A549 (cell line): ENCODE data around the gene CNTF. TPM values are rescaled to one million over a fixed set of nuclear protein-coding genes. Genes with fewer than 3 reads are reported as not detected.

Experiments used
- ATAC-seq, 2 experiments: fragments of 200-7000 bp in 1 of 2; fragments of >200 bp in 1 of 2; cut with Nextera tagmentation in 1 of 2; cut with Tn5 transposase in 1 of 2; 3 replicates each; pipeline versions ENCODE4 v1.8.0 to v1.9.1; 2018 to 2020; ENCODE audit warnings: mild to moderate bottlenecking in 1 of 2, moderate library complexity in 1 of 2
- CTCF ChIA-PET: fragments of 300-600 bp; sonication (Branson Sonifier 250); formaldehyde crosslinking; extraction: SDS; loops from one replicate; lab custom pipeline; 2021; ENCODE audit warnings: antibody characterized with exemption, inconsistent platforms; lab: Yijun Ruan, JAX
- POLR2A ChIA-PET: fragments of 350-600 bp; formaldehyde crosslinking; extraction: SDS; loops from one replicate; lab custom pipeline; 2021; ENCODE audit warnings: antibody characterized with exemption, inconsistent platforms; lab: Yijun Ruan, JAX
- DNase-seq, 2 experiments: peaks; one replicate each; pipeline versions ENCODE4 v3.0.0 to v3.0.0-alpha.2; 2011 to 2016; ENCODE audit warnings: low read depth in 1 of 2, low spot score in 1 of 2
- FAIRE-seq: peaks from 2 replicates; lab custom pipeline; 2011; peaks lifted over from hg19 to GRCh38; lab: Jason Lieb, UNC
- H3K27ac ChIP-seq, 2 experiments: fragments of >200 bp; sonication (Bioruptor Twin); formaldehyde crosslinking; 3 replicates each; pipeline ENCODE4 v1.5.1; 2016 to 2017
- H3K4me1 ChIP-seq: fragments of >200 bp; sonication (Bioruptor Twin); formaldehyde crosslinking; 3 replicates; pipeline ENCODE4 v1.6.1; 2016
- H3K4me2 ChIP-seq: fragments of >200 bp; sonication (Bioruptor Twin); formaldehyde crosslinking; 3 replicates; pipeline ENCODE4 v1.6.1; 2016
- H3K4me3 ChIP-seq: fragments of >200 bp; sonication (Bioruptor Twin); formaldehyde crosslinking; 3 replicates; pipeline ENCODE4 v1.5.1; 2016
- H3K9me3 ChIP-seq: fragments of >200 bp; sonication (Bioruptor Twin); formaldehyde crosslinking; 3 replicates; pipeline ENCODE4 v1.6.1; 2016
- CBX8 ChIP-seq: fragments of 200-600 bp; sonication (generic); IDR thresholded peaks from 2 replicates; pipeline ENCODE4 v1.6.1; 2016
- CEBPB ChIP-seq, 2 experiments: fragments of >200 bp in 1 of 2; sonication (Bioruptor Twin) in 1 of 2; formaldehyde crosslinking in 1 of 2; IDR thresholded peaks; 2 replicates each; pipeline ENCODE4 v1.6.1; 2012 to 2016
- CHD4 ChIP-seq: fragments of 200-600 bp; sonication (generic); IDR thresholded peaks from 2 replicates; pipeline ENCODE4 v1.6.1; 2016; ENCODE audit warnings: antibody characterized with exemption, mild to moderate bottlenecking, borderline replicate concordance
- EHMT2 ChIP-seq: fragments of 200-600 bp; sonication (generic); IDR thresholded peaks from 2 replicates; pipeline ENCODE4 v1.6.1; 2016; ENCODE audit warnings: antibody characterized with exemption, low read depth, mild to moderate bottlenecking, moderate library complexity
- ELK1 ChIP-seq: fragments of 150-350 bp; IDR thresholded peaks from 2 replicates; pipeline ENCODE4 v1.6.1; 2014; ENCODE audit warnings: low read depth, mild to moderate bottlenecking, low read length
- EP300 ChIP-seq, 2 experiments: fragments of >200 bp; sonication (Bioruptor Twin); formaldehyde crosslinking; IDR thresholded peaks; 2 replicates in 1 of 2; 3 replicates in 1 of 2; pipeline ENCODE4 v1.6.1; 2016 to 2017
- ESRRA ChIP-seq: fragments of 150-350 bp; IDR thresholded peaks from 2 replicates; pipeline ENCODE4 v1.6.1; 2014; ENCODE audit warnings: mild to moderate bottlenecking, low read length, borderline replicate concordance
- HEYL ChIP-seq: fragments of 250-450 bp; sonication (Bioruptor Pico); IDR thresholded peaks from 2 replicates; pipeline ENCODE4 v1.8.0; 2021; ENCODE audit warnings: mild to moderate bottlenecking, moderate library complexity
- HOXB13 ChIP-seq: fragments of 250-450 bp; sonication (Bioruptor Pico); IDR thresholded peaks from 2 replicates; pipeline ENCODE4 v1.5.0; 2020; ENCODE audit warnings: low read depth, mild to moderate bottlenecking, moderate library complexity
- JUNB ChIP-seq: fragments of >200 bp; sonication (Bioruptor Twin); formaldehyde crosslinking; IDR thresholded peaks from 2 replicates; pipeline ENCODE4 v1.6.1; 2016
- KDM5A ChIP-seq: fragments of 200-600 bp; sonication (generic); IDR thresholded peaks from 2 replicates; pipeline ENCODE4 v1.6.1; 2016; ENCODE audit warnings: antibody characterized with exemption, mild to moderate bottlenecking
- MAZ ChIP-seq: fragments of 150-350 bp; IDR thresholded peaks from 2 replicates; pipeline ENCODE4 v1.6.1; 2014; ENCODE audit warnings: antibody characterized with exemption, low read depth, low read length, borderline replicate concordance
- MYC ChIP-seq: IDR thresholded peaks from 2 replicates; pipeline ENCODE4 v1.6.1; 2012; ENCODE audit warnings: mild to moderate bottlenecking, inconsistent platforms, low read length, improper control_type of control experiment, borderline replicate concordance
- NPAS2 ChIP-seq: fragments of 250-450 bp; sonication (Bioruptor Pico); IDR thresholded peaks from 2 replicates; pipeline ENCODE4 v1.8.0; 2022; ENCODE audit warnings: mild to moderate bottlenecking, moderate library complexity, borderline replicate concordance
- NR3C1 ChIP-seq: fragments of >200 bp; sonication (Bioruptor Twin); formaldehyde crosslinking; IDR thresholded peaks from 3 replicates; pipeline ENCODE4 v1.6.1; 2017
- POLR2A ChIP-seq: IDR thresholded peaks from 2 replicates; pipeline ENCODE4 v1.6.1; 2012; ENCODE audit warnings: mild to moderate bottlenecking, low read length
- RARB ChIP-seq: fragments of 250-450 bp; sonication (Bioruptor Pico); IDR thresholded peaks from 2 replicates; pipeline ENCODE4 v1.8.0; 2021; ENCODE audit warnings: mild to moderate bottlenecking, moderate library complexity
- RNF2 ChIP-seq: fragments of 200-600 bp; sonication (generic); IDR thresholded peaks from 2 replicates; pipeline ENCODE4 v1.6.1; 2016; ENCODE audit warnings: low read depth, mild to moderate bottlenecking, antibody characterized with exemption, moderate library complexity, borderline replicate concordance
- TP53 ChIP-seq: fragments of 250-450 bp; sonication (Bioruptor Pico); IDR thresholded peaks from 2 replicates; pipeline ENCODE4 v1.5.0; 2021; ENCODE audit warnings: mild to moderate bottlenecking, moderate library complexity
- WGBS: methylation state at CpG from one replicate; pipeline ENCODE4 v1.1.6; 2017; ENCODE audit errors: missing lambda C conversion rate; 5-methylcytosine and 5-hydroxymethylcytosine counted together
- polyA plus RNA-seq, 4 experiments: library from polyadenylated mRNA; depleted of rRNA in 3 of 4; stranded (reverse); fragments of >200 nt; fragmentation: RNase III in 1 of 4; extraction: RNeasy Plus Mini Kit Qiagen cat#74134 plus additional on column Dnase treatment in 1 of 4; gene quantifications; 2 replicates in 3 of 4; 3 replicates in 1 of 4; pipeline ENCODE4 v1.2.3, GENCODE V29; 2011 to 2017
- TF ChIP-seq, protein P1 (sequence below): IDR thresholded peaks from 2 replicates; pipeline ENCODE4 v1.6.1; 2012

The CNTF gene
- polyA plus RNA-seq, 2 of the 4 experiments (the other 2 are of a cell fraction), result 1.3 TPM

GRCh38 chr11:58616594-58616993 lies 5.9 kb upstream of the CNTF start:
- Histone ChIP-seq H3K9me3 (no peaks in the 10 kb centered on the region), H3K4me2 (no peak overlapping the region), H3K4me1 (no peaks in the 10 kb centered on the region), H3K27ac (no peak overlapping the region), H3K4me3 (no peak overlapping the region)
- ChIA-PET CTCF (no interaction called here), POLR2A (no interaction called here)
- WGBS, result 70% methylated on average over 4 of the region's 4 CpGs
- FAIRE-seq (no peak), ATAC-seq (no peak), DNase-seq (peak in 1 of 2 experiments; percentile 4)
- no peak for TF ChIP-seq EP300 (IDR thresholded peaks at IDR 0.05)
- TF ChIP-seq MAZ, result no peak
- no peak for TF ChIP-seq CEBPB (IDR thresholded peaks at IDR 0.05)
- no peak for TF ChIP-seq HEYL (CRISPR knock-in tag)
- TF ChIP-seq TP53 (CRISPR knock-in tag), result no peak
- TF ChIP-seq RARB (CRISPR knock-in tag), result no peak
- no peak for TF ChIP-seq NR3C1
- TF ChIP-seq CHD4, result no peak
- no peak for TF ChIP-seq ELK1

- ATAC-seq (peak in 1 of 2 experiments; percentile 73; a peak in 4 of 6 replicates), DNase-seq (peak in 1 of 2 experiments; percentile 8), FAIRE-seq (no peak)
- H3K27ac ChIP-seq, result no peak overlapping the region
- WGBS, result 87% methylated on average over 4 of the region's 4 CpGs
- no peaks in the 10 kb centered on the region for H3K9me3 ChIP-seq
- ChIA-PET POLR2A (no interaction called here), CTCF (interaction anchor here (0.7 to 1.1 kb wide), 4 partner anchors 12 to 50 kb away, joined by 3 to 4 read pairs (median 4); no protein-coding TSS in a partner anchor)
- no peak overlapping the region for H3K4me3 ChIP-seq
- no peaks in the 10 kb centered on the region for H3K4me1 ChIP-seq
- no peak for TF ChIP-seq POLR2A
- no peak for TF ChIP-seq EHMT2
- TF ChIP-seq KDM5A, result no peak
- H3K4me2 ChIP-seq, result no peak overlapping the region
Observed at GRCh38 chr11:58617976-58618557, 4.4 kb upstream of the CNTF start.

- TF ChIP-seq CBX8 (no peak), JUNB (no peak), RNF2 (no peak), ESRRA (no peak), NPAS2 (CRISPR knock-in tag) (no peak), MAZ (no peak), KDM5A (no peak), MYC (no peak), HOXB13 (CRISPR knock-in tag) (no peak)
- TF ChIP-seq, protein P1, sequence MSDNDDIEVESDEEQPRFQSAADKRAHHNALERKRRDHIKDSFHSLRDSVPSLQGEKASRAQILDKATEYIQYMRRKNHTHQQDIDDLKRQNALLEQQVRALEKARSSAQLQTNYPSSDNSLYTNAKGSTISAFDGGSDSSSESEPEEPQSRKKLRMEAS, result no peak
- POLR2A ChIA-PET, result no interaction called here
- H3K4me3 ChIP-seq, result no peak overlapping the region
- H3K27ac ChIP-seq, result no peak overlapping the region
- no peaks in the 10 kb centered on the region for H3K9me3 ChIP-seq
- H3K4me1 ChIP-seq, result peaks cover under 1% of the 10 kb centered on the region; the same call in 2 of the 3 replicates
- CTCF ChIA-PET, result interaction anchor here (0.7 kb wide), 1 partner anchor 8 kb away, joined by 5 read pairs; no protein-coding TSS in a partner anchor
- ATAC-seq (no peak), DNase-seq (no peak), FAIRE-seq (peak; percentile 39)
- H3K4me2 ChIP-seq, result no peak overlapping the region
- WGBS, result 92% methylated on average over 4 of the region's 4 CpGs
Observed at GRCh38 chr11:58621586-58622262, 741 bp upstream of the CNTF start.
